Measurements from ENCODE around the gene TNS2.

The TNS2 gene

GRCh38 chr12:53113951-53114350 is 64.1 kb downstream of the TNS2 start:
- DNase-seq = no peak
